HepG2 (cell line): ENCODE measurements around the gene C11orf71. TPM values are rescaled to one million over a fixed set of nuclear protein-coding genes. Genes with fewer than 3 reads are reported as not detected.

ENCODE experiments used
- ASH2L ChIP-seq: fragments of 300-600, 200-600 bp; sonication (generic); IDR thresholded peaks from 2 replicates; pipeline ENCODE4 v1.7.0; 2017; ENCODE audit warnings: low read depth, mild to moderate bottlenecking, moderate library complexity, mixed read lengths, low read length; ENCODE audit not compliant: insufficient read length
- BRF2 ChIP-seq: sonication (generic); formaldehyde crosslinking; IDR thresholded peaks from 2 replicates; pipeline ENCODE4 v1.8.1; 2022; ENCODE audit warnings: mild to moderate bottlenecking, missing genetic modification reagents
- CHCHD3 ChIP-seq: sonication (generic); formaldehyde crosslinking; IDR thresholded peaks from 2 replicates; pipeline ENCODE4 v1.8.0; 2022; ENCODE audit warnings: mild to moderate bottlenecking, missing genetic modification reagents, moderate library complexity
- CTCF ChIP-seq: sonication (generic); formaldehyde crosslinking; IDR thresholded peaks from 2 replicates; pipeline ENCODE4 v1.5.0; 2020; ENCODE audit warnings: mild to moderate bottlenecking, missing genetic modification reagents, moderate library complexity
- ELF4 ChIP-seq: sonication (generic); formaldehyde crosslinking; IDR thresholded peaks from 2 replicates; pipeline ENCODE4 v1.5.0; 2020; ENCODE audit warnings: missing genetic modification reagents, mild to moderate bottlenecking, moderate library complexity, borderline replicate concordance
- FOXO4 ChIP-seq: sonication (generic); formaldehyde crosslinking; conservative IDR thresholded peaks from 2 replicates; pipeline ENCODE4 v1.8.1; 2023; ENCODE audit warnings: missing genetic modification reagents
- GTF3A ChIP-seq: sonication (generic); formaldehyde crosslinking; conservative IDR thresholded peaks from 2 replicates; pipeline ENCODE4 v1.4.0; 2020; ENCODE audit warnings: mild to moderate bottlenecking, missing genetic modification reagents
- HNRNPH1 ChIP-seq: fragments of 200-400 bp; formaldehyde crosslinking; optimal IDR thresholded peaks from 2 replicates; pipeline ENCODE3; 2017; ENCODE audit warnings: mild to moderate bottlenecking, low read depth, low read length
- PAF1 ChIP-seq: IDR thresholded peaks from 2 replicates; pipeline ENCODE4 v1.6.1; 2016; ENCODE audit warnings: missing genetic modification reagents, missing compliant biosample characterization
- PBX2 ChIP-seq: IDR thresholded peaks from 2 replicates; pipeline ENCODE4 v1.6.1; 2016; ENCODE audit warnings: control low read depth
- RNF219 ChIP-seq: sonication (generic); formaldehyde crosslinking; IDR thresholded peaks from 2 replicates; pipeline ENCODE4 v1.5.0; 2020; ENCODE audit warnings: mild to moderate bottlenecking, missing genetic modification reagents
- TRAFD1 ChIP-seq: sonication (generic); formaldehyde crosslinking; IDR thresholded peaks from 2 replicates; pipeline ENCODE4 v1.5.1; 2020; ENCODE audit warnings: missing genetic modification reagents, mild to moderate bottlenecking, borderline replicate concordance
- ZBTB14 ChIP-seq: sonication (generic); formaldehyde crosslinking; IDR thresholded peaks from 2 replicates; pipeline ENCODE4 v1.4.0; 2020; ENCODE audit warnings: missing genetic modification reagents
- ZNF256 ChIP-seq: sonication (generic); formaldehyde crosslinking; conservative IDR thresholded peaks from 2 replicates; pipeline ENCODE4 v1.4.0; 2020; ENCODE audit warnings: missing genetic modification reagents
- ZNF432 ChIP-seq: sonication (generic); formaldehyde crosslinking; IDR thresholded peaks from 2 replicates; pipeline ENCODE4 v1.5.0; 2020; ENCODE audit warnings: missing genetic modification reagents, mild to moderate bottlenecking, borderline replicate concordance
- polyA plus RNA-seq, 8 experiments: library from polyadenylated mRNA; depleted of rRNA in 3 of 8; stranded (reverse) in 7 of 8; unstranded in 1 of 8; fragments of >200 nt; fragmentation: Illumina TruSeq in 4 of 8; extraction: Trizol in 4 of 8; gene quantifications; 2 replicates each; pipeline versions ENCODE4 v1.2.1 to v1.2.3, GENCODE V29; 2011 to 2016; ENCODE audit warnings: low read depth in 4 of 8, missing spikeins in 1 of 8, mixed read lengths in 1 of 8; ENCODE audit not compliant: insufficient read depth in 1 of 8
- total RNA-seq, 5 experiments: library from RNA; depleted of rRNA; stranded (reverse); fragments of >200 nt; fragmentation: Illumina TruSeq; extraction: Trizol; gene quantifications; 2 replicates each; pipeline ENCODE4 v1.2.3, GENCODE V29; 2016; ENCODE audit warnings: low read depth in 1 of 5

The C11orf71 gene
- total and polyA plus RNA-seq, 2 of the 13 experiments (the other 11 are each of a cell fraction or from before 2014, with no cell fraction given) = 7.1 to 7.8 TPM

GRCh38 chr11:114400216-114400914 is at the start of gene C11orf71, which contains the start of gene RBM7 (continued):
- TF ChIP-seq CHCHD3 (CRISPR knock-in tag) (no peak), ASH2L (peak; percentile 94), PAF1 (CRISPR knock-in tag) (no peak), TRAFD1 (CRISPR knock-in tag) (peak; percentile 79; the same call in 1 of the 2 replicates), ZNF256 (CRISPR knock-in tag) (peak; percentile 88), HNRNPH1 (peak; percentile 12), CTCF (CRISPR knock-in tag) (0 out of 2 replicates have a peak, but pooled peaks have one; percentile 40), FOXO4 (CRISPR knock-in tag) (no peak), ZBTB14 (CRISPR knock-in tag) (peak; percentile 52; the same call in 1 of the 2 replicates), GTF3A (no peak), ELF4 (CRISPR knock-in tag) (peak; percentile 95; the same call in 1 of the 2 replicates), BRF2 (CRISPR knock-in tag) (no peak), ZNF432 (CRISPR knock-in tag) (no peak), RNF219 (CRISPR knock-in tag) (peak; percentile 78; the same call in 1 of the 2 replicates), PBX2 (no peak)
